HFFc6 (cell line): ENCODE measurements around the gene ATP1B1. TPM values are rescaled to one million over a fixed set of nuclear protein-coding genes. Genes with fewer than 3 reads are reported as not detected.
A peak's percentile ranks its signal among the peaks of the same experiment; 100 is the strongest.

ENCODE experiments used
- DNase-seq: peaks from one replicate; pipeline ENCODE4 v3.0.0-alpha.2; 2018
- H3K27ac Mint-ChIP-seq: 2 replicates; pipeline ENCODE4 v1.8.0; 2020; ENCODE audit warnings: mild to moderate bottlenecking, mixed read lengths
- H3K27me3 Mint-ChIP-seq: 2 replicates; pipeline ENCODE4 v1.8.0; 2021; ENCODE audit warnings: mild to moderate bottlenecking, moderate library complexity, mixed read lengths; ENCODE audit not compliant: insufficient read depth
- H3K36me3 Mint-ChIP-seq: 2 replicates; pipeline ENCODE4 v1.8.0; 2021; ENCODE audit warnings: low read depth, mixed read lengths
- H3K4me1 Mint-ChIP-seq: 2 replicates; pipeline ENCODE4 v1.8.0; 2020; ENCODE audit warnings: low read depth, mixed read lengths
- H3K4me3 Mint-ChIP-seq: 2 replicates; pipeline ENCODE4 v1.8.0; 2020; ENCODE audit warnings: mild to moderate bottlenecking, moderate library complexity, mixed read lengths
- H3K9me3 Mint-ChIP-seq: 2 replicates; pipeline ENCODE4 v1.8.0; 2020; ENCODE audit warnings: mild to moderate bottlenecking, mixed read lengths
- CTCF ChIP-seq: fragments of 200-600 bp; sonication (generic); IDR thresholded peaks from 2 replicates; pipeline ENCODE4 v1.5.0; 2021; ENCODE audit warnings: antibody characterized with exemption, mild to moderate bottlenecking
- total RNA-seq, 6 experiments: library from RNA; stranded (reverse); fragmentation: NEBNext Ultra II Directional; extraction: Animal tissue kit (Norgen Biotek cat#: 25700); gene quantifications; 2 replicates in 1 of 6; 3 replicates in 5 of 6; pipeline ENCODE4 v1.2.3, GENCODE V29; 2021

The ATP1B1 gene
- total RNA-seq, 6 experiments from 2014 or later = 30.6 to 48.5 (median 42.9) TPM

- H3K36me3 Mint-ChIP-seq = peaks cover 12% of the 10 kb centered on the region
- no peaks in the 10 kb centered on the region for H3K9me3 Mint-ChIP-seq
- peak overlapping the region; percentile 91 for H3K4me3 Mint-ChIP-seq
- H3K27ac Mint-ChIP-seq = peak overlapping the region; percentile 97
- H3K27me3 Mint-ChIP-seq = peaks cover 10% of the 10 kb centered on the region; the same call in 1 of the 2 replicates
- TF ChIP-seq CTCF = no peak
- no peak for DNase-seq
- peaks cover 57% of the 10 kb centered on the region for H3K4me1 Mint-ChIP-seq
Observed at GRCh38 chr1:169108223-169108622, 1.7 kb downstream of the ATP1B1 start.

- peaks cover 65% of the 10 kb centered on the region for H3K4me1 Mint-ChIP-seq
- H3K9me3 Mint-ChIP-seq = no peaks in the 10 kb centered on the region
- DNase-seq = peak; percentile 56
- peak; percentile 65 for TF ChIP-seq CTCF
- peak overlapping the region; percentile 91 for H3K4me3 Mint-ChIP-seq
- peaks cover 16% of the 10 kb centered on the region for H3K36me3 Mint-ChIP-seq
- H3K27me3 Mint-ChIP-seq = peaks cover 10% of the 10 kb centered on the region; the same call in 1 of the 2 replicates
- peak overlapping the region; percentile 97 for H3K27ac Mint-ChIP-seq
Observed at GRCh38 chr1:169108863-169109560, 2.5 kb downstream of the ATP1B1 start.

- H3K27me3 Mint-ChIP-seq = peaks cover 6% of the 10 kb centered on the region; the same call in 1 of the 2 replicates
- peak overlapping the region; percentile 97 for H3K27ac Mint-ChIP-seq
- peak overlapping the region; percentile 91 for H3K4me3 Mint-ChIP-seq
- TF ChIP-seq CTCF = no peak
- DNase-seq = peak; percentile 88
- H3K36me3 Mint-ChIP-seq = peaks cover 22% of the 10 kb centered on the region
- no peaks in the 10 kb centered on the region for H3K9me3 Mint-ChIP-seq
- peaks cover 72% of the 10 kb centered on the region for H3K4me1 Mint-ChIP-seq
Observed at GRCh38 chr1:169109561-169110134, 3.2 kb downstream of the ATP1B1 start.

- TF ChIP-seq CTCF = no peak
- no peak for DNase-seq
- Mint-ChIP-seq H3K27me3 (peaks cover under 1% of the 10 kb centered on the region; the same call in 1 of the 2 replicates), H3K36me3 (peaks cover 26% of the 10 kb centered on the region), H3K27ac (peak overlapping the region; percentile 97), H3K4me1 (peaks cover 73% of the 10 kb centered on the region), H3K4me3 (peak overlapping the region; percentile 91), H3K9me3 (no peaks in the 10 kb centered on the region)
Observed at GRCh38 chr1:169110236-169110635, 3.7 kb downstream of the ATP1B1 start.

- peak; percentile 40 for DNase-seq
- no peak for TF ChIP-seq CTCF
- H3K4me3 Mint-ChIP-seq = peak overlapping the region; percentile 91
- H3K9me3 Mint-ChIP-seq = no peaks in the 10 kb centered on the region
- H3K27me3 Mint-ChIP-seq = no peaks in the 10 kb centered on the region; the same call in 1 of the 2 replicates
- H3K4me1 Mint-ChIP-seq = peaks cover 77% of the 10 kb centered on the region
- H3K36me3 Mint-ChIP-seq = peaks cover 26% of the 10 kb centered on the region
- peak overlapping the region; percentile 97 for H3K27ac Mint-ChIP-seq
Observed at GRCh38 chr1:169110689-169111447, 4.4 kb downstream of the ATP1B1 start.
